CD4-positive, alpha-beta T cell treated with Interleukin-15 for 4 hours (primary cell): ENCODE results near the gene CRTC3.
A peak's percentile ranks its signal among the peaks of the same experiment; 100 is the strongest.
"Not testable (repeated sequence)": the region's sequence is repeated elsewhere in the genome, so short reads cannot be mapped to it uniquely, and the experiment has no call there.

Experiments
- DNase-seq: peaks from one replicate; pipeline ENCODE4 v3.0.0-alpha.2; 2020; ENCODE audit warnings: low spot score

Gene CRTC3

GRCh38 chr15:90650117-90650955 is 120.6 kb downstream of the CRTC3 start:
- DNase-seq = no peak

DNA sequence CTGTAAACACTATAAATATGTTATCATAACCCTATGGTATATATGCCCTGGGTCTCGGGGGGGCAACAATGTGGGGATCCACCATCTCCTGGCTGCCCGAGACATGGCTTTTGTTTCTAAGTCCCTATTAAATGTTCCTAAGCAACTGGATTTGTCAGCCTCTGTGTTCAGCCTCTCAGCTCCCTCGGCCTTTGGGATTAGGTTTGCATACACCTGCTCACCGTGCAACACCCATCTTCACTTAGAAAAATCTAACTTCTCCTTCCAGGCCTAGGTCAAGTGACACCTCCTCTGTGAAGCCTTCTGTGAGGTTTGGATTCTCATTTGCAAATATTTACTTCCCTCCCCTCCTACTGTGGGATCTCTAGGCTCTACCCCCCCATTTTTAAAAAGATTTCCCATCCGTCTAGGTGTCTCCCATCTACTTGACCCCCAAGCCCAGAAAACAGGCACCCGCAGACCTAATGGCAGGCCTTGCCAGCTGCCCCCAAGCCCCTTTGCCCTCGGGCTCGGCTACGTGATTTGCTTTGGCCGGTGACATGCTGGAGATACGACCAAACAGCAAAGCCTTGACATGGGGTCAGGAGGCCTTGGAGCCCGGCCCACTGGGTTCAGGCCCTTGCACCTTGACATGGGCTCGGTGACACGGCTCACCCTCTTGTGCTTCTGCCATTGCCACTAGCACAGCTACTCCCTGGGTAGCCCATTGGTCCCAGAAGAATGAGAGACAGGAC is 121.4 kb downstream of the CRTC3 start:
- DNase-seq = no peak

DNA sequence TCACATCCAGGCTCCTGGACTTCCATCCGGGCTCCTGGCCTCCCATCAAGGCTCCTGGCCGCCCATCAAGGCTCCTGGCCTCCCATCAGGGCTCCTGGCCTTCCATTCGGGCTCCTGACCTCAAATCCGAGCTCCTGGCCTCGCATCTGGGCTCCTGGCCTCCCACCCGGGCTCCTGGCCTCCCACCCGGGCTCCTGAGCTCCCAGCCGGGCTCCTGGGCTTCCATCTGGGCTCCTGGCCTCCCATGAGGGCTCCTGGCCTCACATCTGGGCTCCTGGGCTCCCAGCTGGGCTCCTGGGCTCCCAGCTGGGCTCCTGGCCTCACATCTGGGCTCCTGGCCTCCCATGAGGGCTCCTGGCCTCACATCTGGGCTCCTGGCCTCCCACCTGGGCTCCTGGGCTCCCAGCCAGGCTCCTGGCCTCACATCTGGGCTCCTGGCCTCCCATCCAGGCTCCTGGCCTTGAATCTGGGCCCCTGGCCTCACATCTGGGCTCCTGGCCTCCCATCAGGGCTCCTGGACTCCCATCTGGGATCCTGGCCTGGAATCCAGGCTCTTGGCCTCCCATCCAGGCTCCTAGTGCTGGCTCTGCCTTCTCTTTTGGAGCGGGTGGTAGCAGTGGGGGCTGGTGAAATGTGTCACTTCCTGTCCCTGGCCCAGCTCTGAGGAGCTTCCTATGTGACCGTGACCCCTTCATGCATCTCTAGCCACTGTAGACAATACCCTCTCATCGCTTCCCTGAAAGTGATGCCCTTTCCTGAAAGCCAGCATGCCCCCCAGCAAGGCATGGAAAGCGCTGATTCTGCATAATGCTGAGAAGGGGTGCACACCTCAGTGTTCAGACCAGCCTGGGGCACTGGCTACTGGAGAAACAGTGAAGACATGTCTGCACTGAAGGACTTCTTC is 124.8 kb downstream of the CRTC3 start:
- no peak for DNase-seq

- DNase-seq = peak; percentile 45
These were observed 127.9 kb downstream of the CRTC3 start for GRCh38 chr15:90657520-90658172.

DNA sequence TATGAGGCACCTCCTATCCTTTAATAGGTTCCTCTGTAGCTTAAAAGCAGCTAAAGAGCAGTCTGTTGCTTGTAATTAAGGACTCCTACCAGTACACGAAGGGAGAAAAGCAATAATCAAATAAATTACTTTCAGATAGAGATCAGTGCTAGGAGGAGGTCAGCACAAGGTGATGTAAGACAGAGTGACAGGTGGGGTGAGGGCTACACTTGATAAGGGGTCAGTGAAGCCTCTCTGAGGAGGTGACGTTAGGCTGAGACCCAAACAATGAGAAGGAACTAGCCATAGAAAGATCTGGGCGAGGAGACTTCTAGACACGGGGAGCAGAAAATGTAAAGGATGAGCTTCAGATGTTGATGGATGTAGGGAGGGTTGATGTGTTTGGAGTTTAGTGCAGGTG is 129.8 kb downstream of the CRTC3 start:
- no peak for DNase-seq

- peak; percentile 70 for DNase-seq
These were observed 130.7 kb downstream of the CRTC3 start for GRCh38 chr15:90660195-90660998.

GRCh38 chr15:90660999-90661330 is 131.2 kb downstream of the CRTC3 start:
- not testable (repeated sequence) for DNase-seq

- DNase-seq = not testable (repeated sequence)
These were observed 134.3 kb downstream of the CRTC3 start for GRCh38 chr15:90664081-90664461.

DNA sequence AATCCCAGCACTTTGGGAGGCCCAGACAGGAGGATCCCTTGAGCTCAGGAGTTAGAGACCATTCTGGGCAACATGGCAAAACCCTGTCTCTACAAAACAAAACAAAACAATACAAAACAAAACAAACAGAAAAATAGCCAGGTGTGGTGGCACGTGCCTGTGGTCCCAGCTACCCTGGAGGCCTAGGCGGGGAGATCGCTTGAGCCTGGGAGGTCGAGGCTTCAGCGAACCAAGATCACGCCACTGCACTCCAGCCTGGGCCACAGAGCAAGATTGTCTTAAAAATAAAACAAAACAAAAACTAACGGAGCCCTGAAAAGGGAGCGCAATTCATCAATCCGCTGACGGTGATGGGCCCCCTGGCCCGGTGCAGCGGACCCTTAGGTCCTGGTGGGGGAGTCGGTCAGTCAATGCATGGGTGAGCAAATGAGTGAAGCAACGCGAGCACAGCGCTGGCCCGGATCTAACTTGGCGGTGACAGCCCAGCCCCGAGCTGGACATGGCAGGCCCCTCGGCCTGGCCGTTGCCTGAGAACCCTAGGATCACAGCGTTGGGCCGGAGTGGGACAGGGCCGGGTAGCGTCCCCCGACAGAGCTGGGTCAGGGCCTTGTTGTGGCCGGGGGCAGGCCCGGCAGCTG is 135.0 kb downstream of the CRTC3 start:
- no peak for DNase-seq

DNA sequence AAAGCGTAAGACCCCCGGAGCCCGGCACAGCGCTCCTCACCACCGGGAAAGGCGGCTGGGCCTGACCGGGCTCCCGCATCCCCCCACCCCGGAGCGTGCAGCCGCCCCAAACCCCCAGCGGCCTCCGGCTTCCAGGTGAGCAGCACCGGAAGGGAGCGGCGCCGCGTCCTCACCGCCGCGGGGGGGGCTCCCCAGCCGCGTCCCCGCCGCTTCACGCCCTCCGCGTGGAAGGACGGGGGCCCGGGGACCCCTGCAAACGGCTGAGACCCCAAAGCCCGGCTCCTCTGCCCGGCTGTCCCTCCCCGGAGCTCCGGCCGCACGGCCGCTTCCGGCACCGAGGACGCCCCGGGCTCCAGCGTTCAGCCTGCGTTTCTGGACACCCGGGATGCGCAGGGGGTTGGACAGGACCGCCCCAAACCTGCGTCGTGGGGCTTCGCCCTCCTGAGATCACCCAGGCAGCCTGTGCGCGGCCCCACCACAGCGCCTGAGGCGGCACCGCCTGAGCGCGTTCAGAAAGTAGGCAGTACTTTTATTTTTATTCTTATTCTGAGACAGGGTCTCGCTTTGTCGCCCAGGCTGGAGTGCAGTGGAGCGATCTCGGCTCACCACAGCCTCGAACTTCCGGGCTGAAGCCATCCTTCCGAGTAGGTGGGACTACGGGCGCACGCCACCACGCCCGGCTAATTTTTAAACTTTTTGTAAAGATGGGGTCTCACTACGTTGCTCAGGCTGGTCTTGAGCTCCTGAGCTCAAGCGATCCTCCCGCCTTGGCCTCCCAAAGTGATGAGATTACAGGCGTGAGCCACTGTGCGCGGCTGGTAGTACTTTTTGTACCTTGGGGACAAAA is 135.8 kb downstream of the CRTC3 start:
- no peak for DNase-seq

- DNase-seq = no peak
These were observed 136.6 kb downstream of the CRTC3 start for GRCh38 chr15:90666135-90666909.

DNA sequence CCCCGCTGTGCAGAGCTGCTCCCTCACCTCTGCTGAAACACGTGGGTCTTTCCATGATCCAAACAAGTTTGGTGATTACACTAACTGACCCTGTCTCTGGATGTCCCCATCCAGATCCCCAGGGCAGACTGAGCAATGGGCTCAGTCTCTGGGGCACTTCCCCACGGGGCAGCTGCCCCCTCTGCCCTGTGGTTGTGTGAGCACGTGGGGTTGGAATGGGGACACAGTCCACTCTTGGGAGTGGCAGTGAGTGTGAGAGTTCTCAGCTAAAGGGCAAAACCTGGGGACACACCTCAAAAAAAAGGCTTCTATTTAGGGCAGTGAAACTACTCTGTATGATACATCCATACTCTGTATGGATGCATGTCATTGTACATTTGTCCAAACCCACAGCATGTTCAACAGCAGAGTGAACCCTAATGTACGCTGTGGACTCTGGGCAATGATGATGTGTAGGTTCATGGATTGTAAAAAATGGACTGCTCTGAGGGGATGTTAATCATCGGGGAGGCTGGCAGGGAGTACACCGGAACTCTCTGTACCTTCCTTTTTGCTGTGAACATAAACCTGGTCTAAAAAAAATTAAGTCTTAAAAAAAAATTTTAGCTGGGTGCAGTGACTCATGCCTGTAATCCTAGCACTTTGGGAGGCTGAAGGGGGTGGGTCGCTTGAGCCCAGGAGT is 137.5 kb downstream of the CRTC3 start:
- no peak for DNase-seq

DNA sequence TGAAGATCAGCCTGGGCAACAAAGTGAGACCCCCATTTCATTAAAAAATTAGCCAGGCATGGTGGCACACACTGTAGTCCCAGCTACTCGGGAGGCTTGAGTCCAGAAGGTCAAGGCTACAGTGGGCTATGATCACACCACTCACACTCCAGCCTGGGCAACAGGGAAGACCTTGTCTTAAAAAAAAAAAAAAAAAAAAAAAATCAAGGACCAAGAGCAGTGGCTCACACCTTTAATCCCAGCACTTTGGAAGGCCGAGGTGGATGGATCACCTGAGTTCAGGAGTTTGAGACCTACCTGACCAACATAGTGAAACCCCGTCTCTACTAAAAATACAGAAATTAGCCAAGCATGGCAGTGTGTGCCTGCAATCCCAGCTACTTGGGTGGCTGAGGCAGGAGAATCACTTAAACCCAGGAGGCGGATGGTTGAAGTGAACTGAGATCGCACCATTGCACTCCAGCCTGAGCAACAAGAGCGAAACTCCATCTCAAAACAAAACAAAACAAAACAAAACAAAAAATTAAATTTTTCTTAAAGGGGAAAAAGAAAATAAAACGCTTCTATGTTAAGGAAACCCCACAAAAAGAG is 138.1 kb downstream of the CRTC3 start:
- DNase-seq = not testable (repeated sequence)

GRCh38 chr15:90670631-90671030 is 140.9 kb downstream of the CRTC3 start:
- not testable (repeated sequence) for DNase-seq

GRCh38 chr15:90671216-90671615 is 141.5 kb downstream of the CRTC3 start:
- no peak for DNase-seq

DNA sequence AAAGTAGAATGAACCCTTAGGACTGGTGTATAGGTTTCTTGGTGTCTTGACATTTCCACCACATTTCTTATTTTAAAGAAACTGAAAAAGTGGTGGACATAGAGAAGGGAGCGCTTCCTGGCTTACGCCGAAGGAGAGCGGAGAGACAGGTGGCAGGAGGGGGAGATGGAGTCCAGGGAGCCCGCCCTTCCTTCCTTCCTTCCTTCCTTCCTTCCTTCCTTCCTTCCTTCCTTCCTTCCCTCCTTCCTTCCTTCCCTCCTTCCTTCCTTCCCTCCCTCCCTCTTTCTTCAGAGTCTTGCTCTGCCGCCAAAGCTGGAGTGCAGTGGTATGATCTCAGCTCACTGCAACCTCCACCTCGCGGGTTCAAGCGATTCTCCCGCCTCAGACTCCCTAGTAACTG is 143.6 kb downstream of the CRTC3 start:
- not testable (repeated sequence) for DNase-seq

GRCh38 chr15:90674476-90674875 is 144.8 kb downstream of the CRTC3 start:
- no peak for DNase-seq

GRCh38 chr15:90675464-90675863 is 145.7 kb downstream of the CRTC3 start:
- no peak for DNase-seq
